ENCODE results near the gene SMARCC2.

The SMARCC2 gene

GRCh38 chr12:56189099-56189917 lies at the start of gene SMARCC2:
TSS of gene SMARCC2 (minus strand) at chr12:56189483. CDS start at chr12:56189461, 22 bp downstream.
- DNase-seq (ENCODE audit: low read depth in 1 of 2, low spot score in 1 of 2), result peak; percentile 67 to 73

DNA sequence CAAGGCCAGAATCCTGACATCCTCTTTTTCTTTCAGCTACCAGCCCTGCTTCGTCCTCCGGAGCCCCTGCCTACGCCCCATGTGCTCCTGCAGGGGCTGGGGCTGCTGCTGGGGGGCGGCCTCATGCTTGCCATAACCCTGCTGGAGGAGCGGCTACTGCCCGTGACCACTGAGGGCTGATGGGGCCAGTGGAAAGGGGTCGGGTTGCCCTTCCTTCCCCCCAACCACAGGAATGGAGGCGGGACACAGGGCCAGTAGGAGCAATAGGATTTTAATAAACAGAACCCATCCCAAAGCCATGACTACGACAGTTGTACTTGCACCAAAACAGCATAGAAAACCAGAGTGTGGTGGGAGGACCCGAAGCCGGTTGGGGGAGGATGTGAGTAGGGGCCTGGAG lies 48.3 kb upstream of the SMARCC2 start:
- no peak for DNase-seq (ENCODE audit: low read depth in 1 of 2, low spot score in 1 of 2)

- DNase-seq (ENCODE audit: low read depth in 1 of 2, low spot score in 1 of 2), result no peak
Observed at GRCh38 chr12:56236985-56237384, 47.7 kb upstream of the SMARCC2 start.

GRCh38 chr12:56236091-56236490 lies 46.8 kb upstream of the SMARCC2 start:
- no peak for DNase-seq (ENCODE audit: low read depth in 1 of 2, low spot score in 1 of 2)

- DNase-seq (ENCODE audit: low read depth in 1 of 2, low spot score in 1 of 2), result no peak
Observed at GRCh38 chr12:56234746-56235436, 45.6 kb upstream of the SMARCC2 start.

- no peak for DNase-seq (ENCODE audit: low read depth in 1 of 2, low spot score in 1 of 2)
Observed at GRCh38 chr12:56231184-56231582, 41.9 kb upstream of the SMARCC2 start.

DNA sequence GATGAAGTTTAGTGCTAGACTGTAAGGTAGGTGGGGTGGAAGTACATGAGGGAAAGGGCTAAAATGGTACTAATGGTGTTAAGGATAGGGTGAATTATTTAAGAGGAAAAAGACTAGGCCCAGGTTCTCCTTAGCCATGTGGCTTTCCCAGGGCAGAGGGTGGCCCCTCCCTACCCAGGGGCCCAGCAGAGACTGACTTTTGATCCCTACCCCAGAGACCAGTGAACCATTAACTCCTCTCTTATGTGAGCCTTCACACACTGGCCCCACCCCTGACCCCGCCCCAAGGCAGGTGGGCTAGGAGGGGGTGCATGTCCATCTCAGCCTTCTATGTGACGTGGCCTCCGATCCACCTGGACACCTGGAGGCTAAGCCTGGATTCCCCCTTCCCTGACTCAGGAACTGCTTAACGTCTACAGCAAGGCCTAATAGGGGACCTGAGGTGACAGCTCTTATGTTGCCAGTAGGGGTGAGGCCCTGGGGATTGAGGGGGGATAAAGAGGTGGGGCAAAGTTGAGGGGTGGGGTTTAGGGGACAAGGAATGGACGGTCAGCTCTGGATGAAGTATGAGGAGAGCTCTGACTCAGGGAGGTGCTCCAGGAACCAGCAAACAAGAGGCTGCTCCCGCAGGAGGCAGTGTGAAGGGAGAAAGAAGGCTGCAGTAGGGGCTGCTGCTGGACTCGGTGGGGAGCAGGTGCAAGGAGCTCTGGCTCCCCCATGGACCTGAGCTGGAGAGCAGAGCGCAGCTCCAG lies 41.3 kb upstream of the SMARCC2 start:
- DNase-seq (ENCODE audit: low read depth in 1 of 2, low spot score in 1 of 2), result no peak

- DNase-seq (ENCODE audit: low read depth in 1 of 2, low spot score in 1 of 2), result no peak
Observed at GRCh38 chr12:56229916-56230431, 40.7 kb upstream of the SMARCC2 start, which contains the start of gene SLC39A5. TSS of gene SLC39A5 (plus strand) at chr12:56230051. CDS start at chr12:56231275, 1,224 bp downstream.

GRCh38 chr12:56229082-56229481 lies 39.8 kb upstream of the SMARCC2 start:
- DNase-seq (ENCODE audit: low read depth in 1 of 2, low spot score in 1 of 2), result no peak

DNA sequence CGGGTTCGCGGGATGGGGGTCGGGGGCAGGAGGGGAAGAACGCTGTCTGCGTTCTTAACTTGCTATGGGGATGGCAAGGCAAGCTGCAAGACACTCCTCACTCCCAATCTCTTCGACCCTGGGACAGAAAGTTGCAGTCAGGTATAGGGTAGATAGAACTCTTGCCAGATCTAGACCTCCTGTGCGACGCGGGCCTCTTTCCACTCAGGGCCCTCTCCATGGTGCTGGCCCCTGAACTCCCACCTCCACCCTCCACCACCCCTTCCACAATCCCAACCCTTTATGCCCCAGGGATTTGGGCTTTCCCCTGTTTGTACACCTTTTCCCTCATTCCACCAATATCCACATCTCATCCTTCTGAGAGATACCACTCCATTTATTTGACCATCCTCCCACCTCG lies 35.7 kb upstream of the SMARCC2 start:
- no peak for DNase-seq (ENCODE audit: low read depth in 1 of 2, low spot score in 1 of 2)

GRCh38 chr12:56224102-56224701 lies 34.9 kb upstream of the SMARCC2 start, which contains the start of gene NABP2:
TSS of gene NABP2 (plus strand) at chr12:56224342. CDS start at chr12:56224857, 515 bp downstream.
- peak; percentile 88 to 92 for DNase-seq (ENCODE audit: low read depth in 1 of 2, low spot score in 1 of 2)

- DNase-seq (ENCODE audit: low read depth in 1 of 2, low spot score in 1 of 2), result no peak
Observed at GRCh38 chr12:56223571-56224101, 34.4 kb upstream of the SMARCC2 start.

GRCh38 chr12:56222531-56222895 lies 33.2 kb upstream of the SMARCC2 start:
- DNase-seq (ENCODE audit: low read depth in 1 of 2, low spot score in 1 of 2), result no peak

DNA sequence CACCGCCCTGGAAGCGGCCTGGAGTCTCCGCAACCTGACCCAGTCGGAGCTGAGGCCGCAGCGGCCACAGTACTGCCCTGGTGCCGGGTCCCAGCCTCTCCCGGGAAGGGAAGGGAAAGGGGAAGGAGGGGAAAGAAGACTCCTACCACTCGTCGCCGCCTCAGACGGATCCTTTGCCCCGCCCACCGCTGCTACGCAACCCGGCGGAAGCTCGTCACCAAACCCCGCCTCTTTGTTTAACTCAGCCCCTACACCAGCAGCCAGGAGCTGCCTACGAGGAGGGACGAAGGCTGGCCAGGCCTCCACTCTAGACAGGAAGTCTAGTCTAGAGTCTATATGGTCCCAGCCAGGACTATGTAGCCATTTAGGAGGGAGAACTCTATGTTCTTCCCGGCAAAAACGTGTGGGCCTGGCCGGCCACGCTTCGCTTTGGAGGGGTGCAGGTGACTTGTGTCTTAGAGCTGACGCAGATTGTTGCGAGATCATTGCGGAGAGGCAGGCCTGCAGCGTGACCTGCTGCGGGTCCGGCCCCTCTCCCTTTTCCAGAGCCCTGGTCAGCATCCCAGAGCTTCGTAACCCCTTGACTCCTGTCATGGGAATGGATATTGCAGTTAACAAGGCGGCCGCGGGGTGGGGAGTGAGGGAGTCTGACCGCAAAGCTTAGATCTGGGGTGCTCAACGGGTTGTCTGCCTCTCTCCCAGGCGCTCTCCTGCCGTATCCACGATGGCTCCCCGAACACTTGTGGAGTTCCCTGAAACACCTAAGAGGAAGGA lies 32.7 kb upstream of the SMARCC2 start, which contains the start of gene RNF41:
Gene RNF41 (minus strand): TSS at position 166 of the 774 bp plus-strand sequence. CDS start 7,875 bp downstream, outside the sequence.
- peak; percentile 85 to 91 for DNase-seq (ENCODE audit: low read depth in 1 of 2, low spot score in 1 of 2)

- no peak for DNase-seq (ENCODE audit: low read depth in 1 of 2, low spot score in 1 of 2)
Observed at GRCh38 chr12:56221232-56221756, 32.0 kb upstream of the SMARCC2 start.

GRCh38 chr12:56220611-56221231 lies 31.4 kb upstream of the SMARCC2 start:
- DNase-seq (ENCODE audit: low read depth in 1 of 2, low spot score in 1 of 2), result no peak

DNA sequence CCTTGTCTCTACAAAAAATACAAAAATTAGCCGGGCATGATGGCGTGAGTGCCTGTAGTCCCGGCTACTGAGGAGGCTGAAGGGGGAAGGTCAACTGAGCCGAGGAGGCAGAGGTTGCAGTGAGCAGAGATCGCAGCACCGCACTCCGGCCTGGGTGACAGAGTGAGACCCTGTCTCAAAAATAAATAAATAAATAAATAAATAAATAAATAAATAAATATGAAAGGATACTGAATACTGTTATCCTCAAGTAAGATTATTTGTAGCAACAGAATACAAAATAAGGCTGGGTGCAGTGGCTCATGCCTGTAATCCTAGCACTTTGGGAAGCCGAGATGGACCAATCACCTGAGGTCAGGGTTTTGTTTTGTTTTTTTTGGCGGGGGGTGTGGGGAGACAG lies 30.6 kb upstream of the SMARCC2 start:
- DNase-seq (ENCODE audit: low read depth in 1 of 2, low spot score in 1 of 2), result no peak

- DNase-seq (ENCODE audit: low read depth in 1 of 2, low spot score in 1 of 2), result no peak
Observed at GRCh38 chr12:56216461-56216860, 27.2 kb upstream of the SMARCC2 start.

GRCh38 chr12:56213878-56214277 lies 24.6 kb upstream of the SMARCC2 start:
- no peak for DNase-seq (ENCODE audit: low read depth in 1 of 2, low spot score in 1 of 2)
